Stimulated activated CD8-positive, alpha-beta memory T cell treated with anti-CD3 and anti-CD28 coated beads, Interleukin-12 subunit alpha, Interleukin-12 subunit beta, amount 100 ng/mL, for 1 hour (primary cell): ENCODE data around the gene COPS8.

ENCODE experiments used
- DNase-seq: peaks from one replicate; pipeline ENCODE4 v3.0.0-alpha.2; 2020; ENCODE audit warnings: low read depth

Gene COPS8

GRCh38 chr2:237131749-237132533 lies 46.3 kb downstream of the COPS8 start:
- no peak for DNase-seq

GRCh38 chr2:237132799-237133198 lies 47.1 kb downstream of the COPS8 start:
- no peak for DNase-seq

GRCh38 chr2:237134321-237135230 lies 48.9 kb downstream of the COPS8 start:
- DNase-seq, result no peak

- DNase-seq, result no peak
Observed at GRCh38 chr2:237136824-237137223, 51.1 kb downstream of the COPS8 start.

GRCh38 chr2:237137626-237138323 lies 52.1 kb downstream of the COPS8 start:
- DNase-seq, result no peak

- no peak for DNase-seq
Observed at GRCh38 chr2:237139123-237139675, 53.5 kb downstream of the COPS8 start.

- no peak for DNase-seq
Observed at GRCh38 chr2:237140689-237141285, 55.1 kb downstream of the COPS8 start.

- no peak for DNase-seq
Observed at GRCh38 chr2:237141571-237142051, 55.9 kb downstream of the COPS8 start.

GRCh38 chr2:237143118-237143517 lies 57.4 kb downstream of the COPS8 start:
- DNase-seq, result no peak

GRCh38 chr2:237143676-237144440 lies 58.2 kb downstream of the COPS8 start:
- no peak for DNase-seq

- DNase-seq, result no peak
Observed at GRCh38 chr2:237144516-237144915, 58.8 kb downstream of the COPS8 start.

- no peak for DNase-seq
Observed at GRCh38 chr2:237147317-237147716, 61.6 kb downstream of the COPS8 start.

- DNase-seq, result no peak
Observed at GRCh38 chr2:237148624-237149023, 62.9 kb downstream of the COPS8 start.

- DNase-seq, result no peak
Observed at GRCh38 chr2:237149425-237149824, 63.7 kb downstream of the COPS8 start.
